Spleen (tissue), 11 donors: ENCODE data around the gene TLCD2. TPM values are rescaled to one million over a fixed set of nuclear protein-coding genes. Genes with fewer than 3 reads are reported as not detected.
A peak's percentile ranks its signal among the peaks of the same experiment; 100 is the strongest.

Experiments used
- DNase-seq: peaks from one replicate; pipeline ENCODE4 v3.0.0-alpha.2; 2020
- H3K27ac ChIP-seq, 8 donors: fragments of 200-600 bp; sonication (generic) in 7 of 8; 1 replicate in 4 of 8; 2 replicates in 4 of 8; pipeline versions ENCODE4 v1.5.0 to v1.8.0; 2016 to 2021; ENCODE audit warnings: inconsistent platforms in 4 of 8, mild to moderate bottlenecking in 4 of 8, moderate library complexity in 1 of 8
- H3K27me3 ChIP-seq, 7 donors: fragments of 200-600 bp; sonication (generic) in 6 of 7; replicated peaks in 1 of 7; 1 replicate in 4 of 7; 2 replicates in 3 of 7; pipeline versions ENCODE4 v1.5.0 to v1.8.0; 2016 to 2021; ENCODE audit warnings: inconsistent platforms in 3 of 7, mild to moderate bottlenecking in 1 of 7
- H3K36me3 ChIP-seq, 6 donors: fragments of 200-600 bp; sonication (generic) in 5 of 6; 1 replicate in 4 of 6; 2 replicates in 2 of 6; pipeline versions ENCODE4 v1.5.0 to v1.8.0; 2016 to 2021; ENCODE audit warnings: inconsistent platforms in 2 of 6
- H3K4me1 ChIP-seq, 6 donors: fragments of 200-600 bp; sonication (generic) in 5 of 6; 1 replicate in 3 of 6; 2 replicates in 3 of 6; pipeline versions ENCODE4 v1.5.0 to v1.8.0; 2016 to 2021; ENCODE audit warnings: inconsistent platforms in 3 of 6
- H3K4me3 ChIP-seq, 8 donors: fragments of 200-600 bp; sonication (generic) in 7 of 8; 1 replicate in 4 of 8; 2 replicates in 4 of 8; pipeline versions ENCODE4 v1.5.0 to v1.8.0; 2016 to 2021; ENCODE audit warnings: inconsistent platforms in 4 of 8, mild to moderate bottlenecking in 4 of 8, moderate library complexity in 2 of 8
- H3K9me3 ChIP-seq, 8 donors: fragments of 200-600 bp; sonication (generic) in 7 of 8; 1 replicate in 4 of 8; 2 replicates in 4 of 8; pipeline versions ENCODE4 v1.5.0 to v1.8.0; 2016 to 2021; ENCODE audit warnings: inconsistent platforms in 4 of 8
- POLR2A ChIP-seq, 3 donors: fragments of 450-650 bp; IDR thresholded peaks; one replicate each; pipeline ENCODE4 v1.5.1; 2017; ENCODE audit warnings: antibody characterized with exemption in 3 of 3, mild to moderate bottlenecking in 1 of 3
- POLR2AphosphoS5 ChIP-seq, 3 donors: sonication (generic); formaldehyde crosslinking; IDR thresholded peaks; one replicate each; pipeline ENCODE4 v1.5.1; 2017; ENCODE audit warnings: antibody characterized with exemption in 3 of 3
- WGBS, 5 donors: extraction: QIAGEN DNeasy Blood & Tissue Kit in 3 of 5; methylation state at CpG; one replicate each; pipeline versions ENCODE4 v1.1.5 to v1.1.7; 2013 to 2018; 5-methylcytosine and 5-hydroxymethylcytosine counted together
- intact Hi-C: fragments of 100-400 bp; cut with DNase I; formaldehyde crosslinking; loops from one replicate; pipeline ENCODE4 v1.15.0; 2023; ENCODE audit warnings: low total_unique reads
- polyA plus RNA-seq, 3 donors: library from polyadenylated mRNA; stranded (reverse); fragments of 200-250 nt; gene quantifications; one replicate each; pipeline ENCODE4 v1.2.1, GENCODE V29; 2013
- total RNA-seq, 7 donors: library from RNA; depleted of rRNA in 3 of 7; stranded (reverse); fragments of >200 nt in 3 of 7; fragmentation: NEBNext Ultra II Directional in 4 of 7; extraction: Animal tissue kit (Norgen Biotek cat#: 25700) in 4 of 7; gene quantifications; one replicate each; pipeline versions ENCODE4 v1.1.0 to v1.2.1, GENCODE V29; 2016 to 2021
- TF ChIP-seq, protein P1 (sequence below), 11 experiments: fragments of 200-600 bp in 7 of 11; fragments of 450-650 bp in 4 of 11; sonication (generic) in 4 of 11; IDR thresholded peaks in 8 of 11; conservative IDR thresholded peaks in 3 of 11; 1 replicate in 7 of 11; 2 replicates in 4 of 11; pipeline versions ENCODE4 v1.4.0 to v1.8.0; 2016 to 2021; ENCODE audit warnings: antibody characterized with exemption in 11 of 11, inconsistent platforms in 4 of 11, mild to moderate bottlenecking in 1 of 11
- donor health status: healthy with polysubstance abuse.
- donor health status: DM: no; HTN: no; CAD: no; lungs with moderate emphysema.
- donor health status: DM: no; HTN: no; CAD: no.
- donor health status: Bipolar disorder and iron deficiency.
- donor health status: healthy.
- donor health status: DM: no; HTN: no; CAD: no.
- donor health status: DM: yes; HTN: yes; CAD: no.

TLCD2 gene
- total and polyA plus RNA-seq, 10 donors = 0.26 to 5.4 (median 2.0) TPM

DNA sequence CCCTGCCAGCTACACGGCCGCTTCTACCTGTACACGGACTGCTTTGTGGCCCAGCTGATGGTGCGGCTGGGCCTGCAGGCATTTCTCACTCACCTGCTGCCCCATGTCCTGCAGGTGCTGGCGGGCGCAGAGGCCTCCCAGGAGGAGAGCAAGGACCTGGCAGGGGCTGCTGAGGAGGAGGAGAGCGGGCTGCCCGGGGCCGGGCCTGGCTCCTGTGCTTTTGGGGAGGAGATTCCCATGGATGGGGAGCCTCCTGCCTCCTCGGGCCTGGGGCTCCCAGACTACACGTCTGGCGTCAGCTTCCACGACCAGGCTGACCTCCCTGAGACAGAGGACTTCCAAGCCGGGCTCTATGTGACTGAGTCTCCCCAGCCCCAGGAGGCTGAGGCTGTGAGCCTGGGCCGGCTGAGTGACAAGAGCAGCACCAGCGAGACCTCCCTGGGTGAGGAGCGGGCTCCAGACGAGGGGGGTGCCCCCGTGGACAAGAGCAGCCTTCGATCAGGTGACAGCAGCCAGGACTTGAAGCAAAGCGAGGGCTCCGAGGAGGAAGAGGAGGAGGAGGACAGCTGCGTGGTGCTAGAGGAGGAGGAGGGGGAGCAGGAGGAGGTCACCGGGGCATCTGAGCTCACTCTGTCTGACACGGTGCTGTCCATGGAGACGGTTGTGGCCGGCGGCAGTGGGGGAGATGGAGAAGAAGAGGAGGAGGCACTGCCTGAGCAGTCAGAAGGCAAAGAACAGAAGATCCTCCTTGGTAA is 17.9 kb upstream of the TLCD2 start:
- no peaks in the 10 kb centered on the region for H3K9me3 ChIP-seq
- peaks cover 0 to 75% (median 47%) of the 10 kb centered on the region in 6 donors for H3K36me3 ChIP-seq
- no peak overlapping the region for H3K4me3 ChIP-seq
- H3K4me1 ChIP-seq = peaks cover 34 to 96% (median 85%) of the 10 kb centered on the region in 6 donors
- H3K27ac ChIP-seq = peak overlapping the region in 2 of 8 donors; percentile 35 to 36
- DNase-seq = no peak
- WGBS, 5 donors = 90 to 95% (median 92%) methylated on average over 17 to 28 of the region's 28 CpGs
- TF ChIP-seq, protein P1, sequence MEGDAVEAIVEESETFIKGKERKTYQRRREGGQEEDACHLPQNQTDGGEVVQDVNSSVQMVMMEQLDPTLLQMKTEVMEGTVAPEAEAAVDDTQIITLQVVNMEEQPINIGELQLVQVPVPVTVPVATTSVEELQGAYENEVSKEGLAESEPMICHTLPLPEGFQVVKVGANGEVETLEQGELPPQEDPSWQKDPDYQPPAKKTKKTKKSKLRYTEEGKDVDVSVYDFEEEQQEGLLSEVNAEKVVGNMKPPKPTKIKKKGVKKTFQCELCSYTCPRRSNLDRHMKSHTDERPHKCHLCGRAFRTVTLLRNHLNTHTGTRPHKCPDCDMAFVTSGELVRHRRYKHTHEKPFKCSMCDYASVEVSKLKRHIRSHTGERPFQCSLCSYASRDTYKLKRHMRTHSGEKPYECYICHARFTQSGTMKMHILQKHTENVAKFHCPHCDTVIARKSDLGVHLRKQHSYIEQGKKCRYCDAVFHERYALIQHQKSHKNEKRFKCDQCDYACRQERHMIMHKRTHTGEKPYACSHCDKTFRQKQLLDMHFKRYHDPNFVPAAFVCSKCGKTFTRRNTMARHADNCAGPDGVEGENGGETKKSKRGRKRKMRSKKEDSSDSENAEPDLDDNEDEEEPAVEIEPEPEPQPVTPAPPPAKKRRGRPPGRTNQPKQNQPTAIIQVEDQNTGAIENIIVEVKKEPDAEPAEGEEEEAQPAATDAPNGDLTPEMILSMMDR (IDR thresholded peaks at IDR 0.05 in 8 of 11, conservative IDR thresholded peaks at IDR 0.05 in 3 of 11) = no peak
- TF ChIP-seq POLR2A (IDR thresholded peaks at IDR 0.05) (no peak), POLR2AphosphoS5 (IDR thresholded peaks at IDR 0.05) (peak in 1 of 3 donors; percentile 17)
- no peaks in the 10 kb centered on the region for H3K27me3 ChIP-seq
- intact Hi-C loops = no loop called here

DNA sequence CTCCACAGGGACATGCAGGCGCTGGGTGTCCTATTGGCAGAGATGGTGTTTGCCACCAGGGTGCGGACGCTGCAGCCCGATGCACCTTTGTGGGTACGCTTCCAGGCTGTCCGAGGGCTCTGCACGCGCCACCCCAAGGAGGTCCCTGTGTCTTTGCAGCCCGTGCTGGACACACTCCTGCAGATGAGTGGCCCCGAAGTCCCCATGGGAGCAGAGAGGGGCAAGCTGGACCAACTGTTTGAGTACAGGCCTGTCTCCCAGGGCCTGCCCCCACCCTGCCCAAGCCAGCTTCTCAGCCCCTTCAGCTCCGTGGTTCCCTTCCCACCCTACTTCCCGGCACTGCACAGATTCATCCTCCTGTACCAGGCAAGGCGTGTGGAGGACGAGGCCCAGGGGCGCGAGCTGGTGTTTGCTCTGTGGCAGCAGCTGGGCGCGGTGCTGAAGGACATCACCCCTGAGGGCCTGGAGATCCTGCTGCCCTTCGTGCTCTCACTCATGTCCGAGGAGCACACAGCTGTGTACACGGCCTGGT is 17.1 kb upstream of the TLCD2 start:
- Histone ChIP-seq H3K27me3 (no peaks in the 10 kb centered on the region), H3K4me1 (peaks cover 38 to 96% (median 84%) of the 10 kb centered on the region in 6 donors), H3K9me3 (no peaks in the 10 kb centered on the region), H3K27ac (peak overlapping the region in 2 of 8 donors; percentile 35 to 36), H3K4me3 (peak overlapping the region in 1 of 8 donors; percentile 99), H3K36me3 (peaks cover 0 to 68% (median 42%) of the 10 kb centered on the region in 6 donors)
- intact Hi-C loops = no loop called here
- peak; percentile 75 for DNase-seq
- TF ChIP-seq POLR2A (IDR thresholded peaks at IDR 0.05) (no peak), POLR2AphosphoS5 (IDR thresholded peaks at IDR 0.05) (peak in 1 of 3 donors; percentile 30)
- TF ChIP-seq, protein P1 (IDR thresholded peaks at IDR 0.05 in 8 of 11, conservative IDR thresholded peaks at IDR 0.05 in 3 of 11) = no peak
- 92 to 97% (median 94%) methylated on average over 13 to 21 of the region's 21 CpGs for whole genome bisulfite sequencing, 5 donors

DNA sequence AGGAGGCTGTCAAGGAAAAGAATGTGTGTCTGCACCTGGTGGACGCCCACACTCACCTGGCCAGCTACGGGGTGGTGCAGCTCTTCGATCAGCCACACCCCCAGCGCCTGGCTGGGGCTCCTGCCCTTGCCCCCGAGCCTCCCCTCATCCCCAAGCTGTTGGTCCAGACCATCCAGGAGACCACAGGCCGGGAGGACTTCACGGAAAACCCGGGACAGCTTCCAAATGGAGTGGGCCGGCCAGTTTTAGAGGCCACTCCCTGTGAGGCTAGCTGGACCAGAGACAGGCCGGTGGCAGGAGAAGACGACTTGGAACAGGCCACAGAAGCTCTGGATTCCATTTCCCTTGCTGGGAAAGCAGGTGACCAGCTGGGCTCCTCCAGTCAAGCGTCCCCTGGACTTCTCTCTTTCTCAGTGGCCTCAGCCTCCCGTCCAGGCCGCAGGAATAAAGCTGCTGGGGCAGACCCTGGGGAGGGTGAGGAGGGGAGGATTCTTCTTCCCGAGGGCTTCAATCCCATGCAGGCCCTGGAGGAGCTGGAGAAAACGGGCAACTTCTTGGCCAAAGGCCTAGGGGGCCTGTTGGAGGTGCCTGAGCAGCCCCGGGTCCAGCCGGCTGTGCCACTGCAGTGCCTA is 16.6 kb upstream of the TLCD2 start:
- no peaks in the 10 kb centered on the region for H3K27me3 ChIP-seq
- peak; percentile 77 for DNase-seq
- TF ChIP-seq POLR2AphosphoS5 (IDR thresholded peaks at IDR 0.05) (no peak), POLR2A (IDR thresholded peaks at IDR 0.05) (no peak)
- TF ChIP-seq, protein P1 (IDR thresholded peaks at IDR 0.05 in 8 of 11, conservative IDR thresholded peaks at IDR 0.05 in 3 of 11) = no peak
- WGBS, 5 donors = 78 to 92% (median 86%) methylated on average over 17 to 18 of the region's 18 CpGs
- H3K36me3 ChIP-seq = peaks cover 0 to 62% (median 42%) of the 10 kb centered on the region in 6 donors
- intact Hi-C loops = no loop called here
- no peaks in the 10 kb centered on the region for H3K9me3 ChIP-seq
- H3K27ac ChIP-seq = no peak overlapping the region
- peak overlapping the region in 1 of 8 donors; percentile 99 for H3K4me3 ChIP-seq
- peaks cover 38 to 98% (median 83%) of the 10 kb centered on the region in 6 donors for H3K4me1 ChIP-seq
